NB4 (cell line): ENCODE results near the gene NUDT21.

ENCODE experiments used
- CTCF ChIP-seq: IDR thresholded peaks from one replicate; pipeline ENCODE4 v1.5.1; 2012; ENCODE audit warnings: low read depth, low read length
- MAX ChIP-seq: IDR thresholded peaks from 2 replicates; pipeline ENCODE4 v1.6.1; 2011; ENCODE audit warnings: low read depth, low read length
- MYC ChIP-seq: IDR thresholded peaks from 2 replicates; pipeline ENCODE4 v1.6.1; 2011; ENCODE audit warnings: low read depth, low read length
- POLR2A ChIP-seq: IDR thresholded peaks from 2 replicates; pipeline ENCODE4 v1.6.1; 2011; ENCODE audit warnings: mild to moderate bottlenecking; ENCODE audit not compliant: insufficient read length; ENCODE audit errors: extremely low read depth

GRCh38 chr16:56478281-56479049 lies 27.3 kb upstream of the NUDT21 start:
- TF ChIP-seq CTCF (no peak), POLR2A (no peak), MAX (no peak), MYC (no peak)
